Pancreas (tissue), 10 donors: ENCODE results near the gene ATXN1. TPM values are rescaled to one million over a fixed set of nuclear protein-coding genes. Genes with fewer than 3 reads are reported as not detected.

Experiments used
- ATAC-seq, 4 donors: fragments of 200-7000 bp; cut with Tn5 transposase; one replicate each; pipeline versions ENCODE4 v1.8.0 to v1.9.1; 2020; ENCODE audit warnings: mild to moderate bottlenecking in 4 of 4, moderate library complexity in 4 of 4
- DNase-seq, 6 donors: peaks; one replicate each; pipeline ENCODE4 v3.0.0-alpha.2; 2020
- FAIRE-seq: peaks from 2 replicates; lab custom pipeline; 2012; peaks lifted over from hg19 to GRCh38; lab: Jason Lieb, UNC
- H3K27ac ChIP-seq, 4 donors: fragments of 200-600 bp; sonication (generic); 1 replicate in 3 of 4; 2 replicates in 1 of 4; pipeline versions ENCODE4 v1.5.0 to v1.8.0; 2020
- H3K27me3 ChIP-seq, 4 donors: fragments of 200-600 bp; one replicate each; pipeline ENCODE4 v1.8.0; 2021
- H3K36me3 ChIP-seq, 3 donors: fragments of 200-600 bp; sonication (generic) in 1 of 3; one replicate each; pipeline versions ENCODE4 v1.5.0 to v1.8.0; 2020 to 2021
- H3K4me1 ChIP-seq, 3 donors: fragments of 200-600 bp; one replicate each; pipeline ENCODE4 v1.8.0; 2021
- H3K4me3 ChIP-seq, 4 donors: fragments of 200-600 bp; sonication (generic) in 2 of 4; one replicate each; pipeline versions ENCODE4 v1.5.0 to v1.8.0; 2020 to 2021
- H3K9me3 ChIP-seq, 4 donors: fragments of 200-600 bp; one replicate each; pipeline ENCODE4 v1.8.0; 2021
- CTCF ChIP-seq, 4 donors: fragments of 200-600 bp; sonication (generic) in 3 of 4; IDR thresholded peaks; one replicate each; pipeline versions ENCODE4 v1.5.0 to v1.8.0; 2021; ENCODE audit warnings: antibody characterized with exemption in 4 of 4
- WGBS, 2 donors: extraction: QIAGEN DNeasy Blood & Tissue Kit; methylation state at CpG; one replicate each; pipeline ENCODE4 v1.1.7; 2013; 5-methylcytosine and 5-hydroxymethylcytosine counted together
- intact Hi-C, 3 donors: fragments of 100-400 bp; cut with DNase I; formaldehyde crosslinking; loops; one replicate each; pipeline versions ENCODE4 v1.11.1 to v1.14.2; 2022
- polyA plus RNA-seq, 2 donors: library from polyadenylated mRNA; stranded (reverse); fragments of 200-250 nt; gene quantifications; one replicate each; pipeline ENCODE4 v1.2.3, GENCODE V29; 2013
- total RNA-seq, 6 donors: library from RNA; stranded (reverse); fragmentation: NEBNext Ultra II Directional in 4 of 6; extraction: Animal tissue kit (Norgen Biotek cat#: 25700) in 4 of 6; gene quantifications; one replicate each; pipeline versions ENCODE4 v1.2.1 to v1.2.4, GENCODE V29; 2021 to 2023
- donor health status: healthy with polysubstance abuse.
- donor health status: DM: no; HTN: no; CAD: no; lungs with moderate emphysema.
- donor health status: DM: no; HTN: no; CAD: no.
- donor health status: control.
- donor health status: control.
- donor health status: Bipolar disorder and iron deficiency.
- donor health status: DM: yes; HTN: yes; CAD: no.
- donor health status: DM: no; HTN: no; CAD: no.
- donor health status: DM: no; HTN: no; CAD: no.
- donor health status: DM: yes; HTN: yes; CAD: no.

Gene ATXN1
- total and polyA plus RNA-seq, 8 donors, result 4.9 to 38.6 (median 20.5) TPM

DNA sequence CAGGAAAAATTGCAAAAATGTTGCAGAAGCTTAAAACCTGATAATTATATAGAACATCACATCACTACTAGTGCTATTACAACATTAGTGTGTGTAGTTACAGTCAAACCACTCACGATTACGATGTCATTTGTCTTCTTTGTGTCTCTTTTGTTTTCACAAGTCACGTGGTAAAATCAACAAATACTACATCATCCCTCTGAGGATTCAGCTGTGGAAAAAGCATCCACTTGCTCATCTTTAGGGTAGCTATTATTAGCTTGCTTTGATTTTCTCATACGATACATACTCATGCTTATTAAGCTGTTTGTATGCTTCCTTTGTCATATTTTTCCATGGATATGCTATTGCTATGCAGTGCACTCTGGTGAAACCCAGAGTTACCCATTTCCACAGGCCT, 22.2 kb upstream of the ATXN1 start:
- ATAC-seq (peak in 1 of 4 donors; percentile 30), DNase-seq (no peak), FAIRE-seq (no peak)
- 70 to 80% methylated on average over 4 of the region's 4 CpGs for WGBS, 2 donors
- no peak for TF ChIP-seq CTCF (IDR thresholded peaks at IDR 0.05)
- Histone ChIP-seq H3K4me3 (no peak overlapping the region), H3K9me3 (no peaks in the 10 kb centered on the region), H3K4me1 (no peaks in the 10 kb centered on the region), H3K27me3 (no peaks in the 10 kb centered on the region), H3K36me3 (no peaks in the 10 kb centered on the region), H3K27ac (no peak overlapping the region)
- intact Hi-C loops, result no loop called here

DNA sequence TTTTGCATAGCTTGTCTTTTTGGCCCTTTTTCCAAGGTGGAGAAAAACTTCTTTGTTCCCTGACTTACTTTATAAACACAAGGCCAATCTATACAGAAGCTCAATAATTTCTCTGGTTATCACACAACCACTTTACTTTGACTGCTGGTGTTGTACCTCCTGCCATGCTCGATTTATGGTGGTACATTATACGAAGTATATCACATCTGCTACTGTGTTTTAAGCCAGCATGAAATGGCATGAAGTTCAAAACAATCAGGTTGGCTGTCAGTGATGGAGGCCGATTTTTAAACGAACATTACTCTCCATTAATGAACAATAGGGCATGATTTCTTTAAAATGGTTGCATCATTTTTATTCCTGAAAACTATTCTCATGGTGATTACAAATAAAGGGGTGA, 21.0 kb upstream of the ATXN1 start:
- Histone ChIP-seq H3K27me3 (no peaks in the 10 kb centered on the region), H3K9me3 (no peaks in the 10 kb centered on the region), H3K36me3 (no peaks in the 10 kb centered on the region), H3K4me1 (no peaks in the 10 kb centered on the region), H3K4me3 (no peak overlapping the region), H3K27ac (no peak overlapping the region)
- ATAC-seq (no peak), DNase-seq (no peak), FAIRE-seq (no peak)
- intact Hi-C loops, result no loop called here
- no peak for TF ChIP-seq CTCF (IDR thresholded peaks at IDR 0.05)
- 73 to 77% methylated on average over 4 of the region's 4 CpGs for WGBS, 2 donors

GRCh38 chr6:16781348-16782169, 20.3 kb upstream of the ATXN1 start:
- H3K9me3 ChIP-seq, result no peaks in the 10 kb centered on the region
- FAIRE-seq (no peak), ATAC-seq (peak in 3 of 4 donors; percentile 53 to 80 (median 70)), DNase-seq (no peak)
- no peaks in the 10 kb centered on the region for H3K27me3 ChIP-seq
- intact Hi-C loops, result no loop called here
- no peak overlapping the region for H3K27ac ChIP-seq
- no peak for TF ChIP-seq CTCF (IDR thresholded peaks at IDR 0.05)
- WGBS, 2 donors, result 62 to 73% methylated on average over 8 of the region's 8 CpGs
- H3K4me1 ChIP-seq, result no peaks in the 10 kb centered on the region
- no peaks in the 10 kb centered on the region for H3K36me3 ChIP-seq
- H3K4me3 ChIP-seq, result no peak overlapping the region

GRCh38 chr6:16778521-16778920, 17.3 kb upstream of the ATXN1 start:
- intact Hi-C loops, result no loop called here
- Histone ChIP-seq H3K9me3 (no peaks in the 10 kb centered on the region), H3K4me1 (peaks cover 0 to 6% (median 0%) of the 10 kb centered on the region in 3 donors), H3K27me3 (no peaks in the 10 kb centered on the region), H3K36me3 (no peaks in the 10 kb centered on the region), H3K27ac (no peak overlapping the region), H3K4me3 (no peak overlapping the region)
- WGBS, 2 donors, result 92 to 95% methylated on average over 5 of the region's 5 CpGs
- no peak for TF ChIP-seq CTCF (IDR thresholded peaks at IDR 0.05)
- DNase-seq (no peak), ATAC-seq (no peak), FAIRE-seq (no peak)

- WGBS, 2 donors, result 91 to 97% methylated on average over 5 of the region's 5 CpGs
- TF ChIP-seq CTCF (IDR thresholded peaks at IDR 0.05), result no peak
- intact Hi-C loops, result no loop called here
Measured at GRCh38 chr6:16777794-16778193, 16.5 kb upstream of the ATXN1 start.

More at GRCh38 chr6:16777794-16778193, 16.5 kb upstream of the ATXN1 start:
- DNase-seq (no peak), ATAC-seq (no peak), FAIRE-seq (no peak)
- Histone ChIP-seq H3K4me3 (no peak overlapping the region), H3K4me1 (peaks cover 0 to 6% (median 0%) of the 10 kb centered on the region in 3 donors), H3K9me3 (no peaks in the 10 kb centered on the region), H3K27ac (no peak overlapping the region), H3K36me3 (no peaks in the 10 kb centered on the region), H3K27me3 (no peaks in the 10 kb centered on the region)
